ENCODE data around the gene C3orf33. TPM values are rescaled to one million over a fixed set of nuclear protein-coding genes. Genes with fewer than 3 reads are reported as not detected.

Gene C3orf33
- total and polyA plus RNA-seq, 2 experiments from 2014 or later = 4.8 to 5.5 TPM

- no peak overlapping the region for H3K27ac ChIP-seq
- DNase-seq (ENCODE audit: low read depth in 1 of 2, low spot score in 1 of 2) = no peak
- no peaks in the 10 kb centered on the region for H3K4me1 ChIP-seq (ENCODE audit: low read depth)
- no peak for TF ChIP-seq CTCF (IDR thresholded peaks at IDR 0.05; ENCODE audit: low read depth, low read length)
- H3K4me3 ChIP-seq = no peak overlapping the region
- no peaks in the 10 kb centered on the region for H3K9me3 ChIP-seq (ENCODE audit: low read depth)
- H3K27me3 ChIP-seq = no peaks in the 10 kb centered on the region
- H3K36me3 ChIP-seq = no peaks in the 10 kb centered on the region
Observed at GRCh38 chr3:155760653-155761052, 45.4 kb downstream of the C3orf33 start.

- Histone ChIP-seq H3K36me3 (no peaks in the 10 kb centered on the region), H3K4me1 (ENCODE audit: low read depth) (no peaks in the 10 kb centered on the region), H3K27ac (no peak overlapping the region), H3K27me3 (no peaks in the 10 kb centered on the region), H3K4me3 (no peak overlapping the region), H3K9me3 (ENCODE audit: low read depth) (no peaks in the 10 kb centered on the region)
- no peak for TF ChIP-seq CTCF (IDR thresholded peaks at IDR 0.05; ENCODE audit: low read depth, low read length)
- no peak for DNase-seq (ENCODE audit: low read depth in 1 of 2, low spot score in 1 of 2)
Observed at GRCh38 chr3:155757577-155757976, 48.5 kb downstream of the C3orf33 start.

GRCh38 chr3:155753038-155753639, 52.9 kb downstream of the C3orf33 start:
- Histone ChIP-seq H3K9me3 (ENCODE audit: low read depth) (no peaks in the 10 kb centered on the region), H3K27me3 (no peaks in the 10 kb centered on the region), H3K4me3 (no peak overlapping the region), H3K36me3 (no peaks in the 10 kb centered on the region), H3K27ac (no peak overlapping the region), H3K4me1 (ENCODE audit: low read depth) (no peaks in the 10 kb centered on the region)
- DNase-seq (ENCODE audit: low read depth in 1 of 2, low spot score in 1 of 2) = peak; percentile 26 to 64
- TF ChIP-seq CTCF (IDR thresholded peaks at IDR 0.05; ENCODE audit: low read depth, low read length) = peak; percentile 44

- Histone ChIP-seq H3K27ac (no peak overlapping the region), H3K27me3 (no peaks in the 10 kb centered on the region), H3K9me3 (ENCODE audit: low read depth) (no peaks in the 10 kb centered on the region), H3K4me3 (no peak overlapping the region), H3K36me3 (no peaks in the 10 kb centered on the region), H3K4me1 (ENCODE audit: low read depth) (peaks cover 7% of the 10 kb centered on the region)
- no peak for DNase-seq (ENCODE audit: low read depth in 1 of 2, low spot score in 1 of 2)
- TF ChIP-seq CTCF (IDR thresholded peaks at IDR 0.05; ENCODE audit: low read depth, low read length) = no peak
Observed at GRCh38 chr3:155748611-155749365, 57.3 kb downstream of the C3orf33 start.

- no peak for DNase-seq (ENCODE audit: low read depth in 1 of 2, low spot score in 1 of 2)
- H3K27ac ChIP-seq = no peak overlapping the region
- no peak for TF ChIP-seq CTCF (IDR thresholded peaks at IDR 0.05; ENCODE audit: low read depth, low read length)
- H3K9me3 ChIP-seq (ENCODE audit: low read depth) = no peaks in the 10 kb centered on the region
- H3K27me3 ChIP-seq = no peaks in the 10 kb centered on the region
- no peaks in the 10 kb centered on the region for H3K36me3 ChIP-seq
- H3K4me3 ChIP-seq = no peak overlapping the region
- peaks cover 7% of the 10 kb centered on the region for H3K4me1 ChIP-seq (ENCODE audit: low read depth)
Observed at GRCh38 chr3:155747946-155748290, 58.2 kb downstream of the C3orf33 start.

Measured in cardiac muscle cell (in vitro differentiated cells and primary cell).